OCI-LY1 (cell line): Measurements from ENCODE around the gene WDR44.
"Not testable (repeated sequence)": the region's sequence is repeated elsewhere in the genome, so short reads cannot be mapped to it uniquely, and the experiment has no call there.

Source experiments
- H2AFZ ChIP-seq: fragments of 200-600 bp; sonication (generic), shearing (Covaris generic); 2 replicates; pipeline ENCODE4 v1.6.0; 2014; ENCODE audit warnings: antibody characterized with exemption, mild to moderate bottlenecking, low read length
- H3F3A ChIP-seq: fragments of 200-600 bp; sonication (generic), shearing (Covaris generic); 2 replicates; pipeline ENCODE4 v1.6.0; 2014; ENCODE audit warnings: mild to moderate bottlenecking, antibody characterized with exemption, low read length, moderate library complexity; ENCODE audit not compliant: insufficient read depth
- H3K27ac ChIP-seq: fragments of 200-600 bp; sonication (generic); 2 replicates; pipeline ENCODE4 v1.5.1; 2014; ENCODE audit warnings: low read length, mixed run types, mild to moderate bottlenecking, low read depth; ENCODE audit not compliant: poor library complexity, severe bottlenecking
- H3K27me3 ChIP-seq: fragments of 200-600 bp; sonication (generic); 2 replicates; pipeline ENCODE4 v1.6.0; 2014; ENCODE audit warnings: antibody characterized with exemption, mild to moderate bottlenecking, low read length, moderate library complexity; ENCODE audit not compliant: insufficient read depth
- H3K36me3 ChIP-seq: fragments of 200-600 bp; sonication (generic); 2 replicates; pipeline ENCODE4 v1.6.1; 2014; ENCODE audit warnings: mild to moderate bottlenecking, antibody characterized with exemption, low read length, moderate library complexity, mixed read lengths; ENCODE audit not compliant: insufficient read depth
- H3K4me1 ChIP-seq: fragments of 200-600 bp; sonication (generic); 2 replicates; pipeline ENCODE4 v1.5.1; 2014; ENCODE audit warnings: mild to moderate bottlenecking, low read length, moderate library complexity; ENCODE audit not compliant: insufficient read depth, severe bottlenecking
- H3K4me2 ChIP-seq: fragments of 200-600 bp; sonication (generic), shearing (Covaris generic); 2 replicates; pipeline ENCODE4 v1.6.1; 2014; ENCODE audit warnings: low read length
- H3K4me3 ChIP-seq: fragments of 200-600 bp; sonication (generic); 2 replicates; pipeline ENCODE4 v1.5.1; 2014; ENCODE audit warnings: low read length, low read depth, mild to moderate bottlenecking, mixed read lengths; ENCODE audit not compliant: poor library complexity, severe bottlenecking
- H3K79me2 ChIP-seq: fragments of 200-600 bp; shearing (Covaris generic); 2 replicates; pipeline ENCODE4 v1.6.1; 2016; ENCODE audit warnings: mixed run types, low read length, mixed read lengths; ENCODE audit not compliant: insufficient read depth
- H3K9ac ChIP-seq: fragments of 200-600 bp; sonication (generic), shearing (Covaris generic); 2 replicates; pipeline ENCODE4 v1.6.1; 2014; ENCODE audit warnings: mild to moderate bottlenecking, low read length, mixed read lengths
- H3K9me2 ChIP-seq: fragments of 200-600 bp; sonication (generic), shearing (Covaris generic); 2 replicates; pipeline ENCODE4 v1.6.1; 2014; ENCODE audit warnings: low read depth, mild to moderate bottlenecking, low read length, mixed read lengths
- H3K9me3 ChIP-seq: fragments of 200-600 bp; shearing (Covaris generic); 2 replicates; pipeline ENCODE4 v1.6.1; 2014; ENCODE audit warnings: low read length, mixed read lengths
- H4K20me1 ChIP-seq: fragments of 200-600 bp; sonication (generic), shearing (Covaris generic); 2 replicates; pipeline ENCODE4 v1.6.0; 2016; ENCODE audit warnings: mild to moderate bottlenecking, low read length; ENCODE audit not compliant: insufficient read depth
- EZH2 ChIP-seq: fragments of 200-600 bp; sonication (generic), shearing (Covaris generic); IDR thresholded peaks from 2 replicates; pipeline ENCODE4 v1.8.0; 2017; ENCODE audit warnings: borderline replicate concordance, mixed run types, mild to moderate bottlenecking, antibody characterized with exemption, low read length, moderate library complexity, mixed read lengths
- TF ChIP-seq, protein P1 (sequence below): fragments of 200-600 bp; sonication (generic), shearing (Covaris generic); IDR thresholded peaks from 2 replicates; pipeline ENCODE4 v1.5.1; 2017; ENCODE audit warnings: mild to moderate bottlenecking, antibody characterized with exemption, low read length, moderate library complexity, mixed read lengths

Gene WDR44, protein sequence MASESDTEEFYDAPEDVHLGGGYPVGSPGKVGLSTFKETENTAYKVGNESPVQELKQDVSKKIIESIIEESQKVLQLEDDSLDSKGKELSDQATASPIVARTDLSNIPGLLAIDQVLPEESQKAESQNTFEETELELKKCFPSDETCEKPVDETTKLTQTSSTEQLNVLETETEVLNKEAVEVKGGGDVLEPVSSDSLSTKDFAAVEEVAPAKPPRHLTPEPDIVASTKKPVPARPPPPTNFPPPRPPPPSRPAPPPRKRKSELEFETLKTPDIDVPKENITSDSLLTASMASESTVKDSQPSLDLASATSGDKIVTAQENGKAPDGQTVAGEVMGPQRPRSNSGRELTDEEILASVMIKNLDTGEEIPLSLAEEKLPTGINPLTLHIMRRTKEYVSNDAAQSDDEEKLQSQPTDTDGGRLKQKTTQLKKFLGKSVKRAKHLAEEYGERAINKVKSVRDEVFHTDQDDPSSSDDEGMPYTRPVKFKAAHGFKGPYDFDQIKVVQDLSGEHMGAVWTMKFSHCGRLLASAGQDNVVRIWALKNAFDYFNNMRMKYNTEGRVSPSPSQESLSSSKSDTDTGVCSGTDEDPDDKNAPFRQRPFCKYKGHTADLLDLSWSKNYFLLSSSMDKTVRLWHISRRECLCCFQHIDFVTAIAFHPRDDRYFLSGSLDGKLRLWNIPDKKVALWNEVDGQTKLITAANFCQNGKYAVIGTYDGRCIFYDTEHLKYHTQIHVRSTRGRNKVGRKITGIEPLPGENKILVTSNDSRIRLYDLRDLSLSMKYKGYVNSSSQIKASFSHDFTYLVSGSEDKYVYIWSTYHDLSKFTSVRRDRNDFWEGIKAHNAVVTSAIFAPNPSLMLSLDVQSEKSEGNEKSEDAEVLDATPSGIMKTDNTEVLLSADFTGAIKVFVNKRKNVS

GRCh38 chrX:118345464-118346257, at the start of gene WDR44:
Gene WDR44, plus strand, starts transcription at chrX:118346106. Its CDS starts 398 bp downstream, at chrX:118346504.
- peak within 1 kb of the TSS; percentile 70 for H3K27ac ChIP-seq
- H3K79me2 ChIP-seq, result peaks cover 28% of the 10 kb centered on the region
- peaks cover 38% of the 10 kb centered on the region for H3K4me1 ChIP-seq
- peak within 1 kb of the TSS; percentile 86 for H3K4me2 ChIP-seq
- no peak within 1 kb of the TSS; the same call in 1 of the 2 replicates for H2AFZ ChIP-seq
- H3K9me3 ChIP-seq, result no peaks in the 10 kb centered on the region
- no peaks in the 10 kb centered on the region for H3F3A ChIP-seq
- H3K9me2 ChIP-seq, result no peaks in the 10 kb centered on the region
- no peaks in the 10 kb centered on the region for H3K36me3 ChIP-seq
- peak within 1 kb of the TSS; percentile 96 for H3K9ac ChIP-seq
- no peaks in the 10 kb centered on the region for H3K27me3 ChIP-seq
- TF ChIP-seq, protein P1, sequence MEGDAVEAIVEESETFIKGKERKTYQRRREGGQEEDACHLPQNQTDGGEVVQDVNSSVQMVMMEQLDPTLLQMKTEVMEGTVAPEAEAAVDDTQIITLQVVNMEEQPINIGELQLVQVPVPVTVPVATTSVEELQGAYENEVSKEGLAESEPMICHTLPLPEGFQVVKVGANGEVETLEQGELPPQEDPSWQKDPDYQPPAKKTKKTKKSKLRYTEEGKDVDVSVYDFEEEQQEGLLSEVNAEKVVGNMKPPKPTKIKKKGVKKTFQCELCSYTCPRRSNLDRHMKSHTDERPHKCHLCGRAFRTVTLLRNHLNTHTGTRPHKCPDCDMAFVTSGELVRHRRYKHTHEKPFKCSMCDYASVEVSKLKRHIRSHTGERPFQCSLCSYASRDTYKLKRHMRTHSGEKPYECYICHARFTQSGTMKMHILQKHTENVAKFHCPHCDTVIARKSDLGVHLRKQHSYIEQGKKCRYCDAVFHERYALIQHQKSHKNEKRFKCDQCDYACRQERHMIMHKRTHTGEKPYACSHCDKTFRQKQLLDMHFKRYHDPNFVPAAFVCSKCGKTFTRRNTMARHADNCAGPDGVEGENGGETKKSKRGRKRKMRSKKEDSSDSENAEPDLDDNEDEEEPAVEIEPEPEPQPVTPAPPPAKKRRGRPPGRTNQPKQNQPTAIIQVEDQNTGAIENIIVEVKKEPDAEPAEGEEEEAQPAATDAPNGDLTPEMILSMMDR, result no peak
- TF ChIP-seq EZH2, result no peak
- no peaks in the 10 kb centered on the region for H4K20me1 ChIP-seq
- H3K4me3 ChIP-seq, result peak within 1 kb of the TSS; percentile 96

GRCh38 chrX:118305827-118306226, 40.1 kb upstream of the WDR44 start:
- H3K9ac ChIP-seq, H4K20me1 ChIP-seq: not testable (repeated sequence)

DNA sequence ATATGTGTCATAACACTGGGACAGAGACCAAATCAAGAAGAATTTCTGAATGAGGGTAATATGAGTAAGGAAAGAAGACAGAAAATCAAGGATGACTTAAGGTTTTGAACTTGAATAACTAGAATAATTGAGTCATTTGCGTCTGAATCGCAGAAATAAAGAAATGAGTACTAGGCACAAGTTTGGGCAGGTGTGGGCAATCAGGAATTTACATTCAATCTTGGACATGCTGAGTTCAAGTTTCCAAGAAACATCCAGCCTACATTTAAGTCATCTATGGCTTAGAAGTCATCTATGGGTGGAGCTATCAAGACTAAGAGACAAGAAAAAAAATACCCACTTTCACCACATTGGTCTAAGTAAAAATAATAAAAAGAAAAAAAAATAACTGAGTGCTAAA, 30.4 kb upstream of the WDR44 start:
- H3K79me2 ChIP-seq, result no peaks in the 10 kb centered on the region
- H3K4me3 ChIP-seq, result no peak overlapping the region
- H3K4me1 ChIP-seq, result no peaks in the 10 kb centered on the region
- no peaks in the 10 kb centered on the region for H3K9me3 ChIP-seq
- no peak overlapping the region for H2AFZ ChIP-seq
- no peaks in the 10 kb centered on the region for H3F3A ChIP-seq
- H3K9me2 ChIP-seq, result no peaks in the 10 kb centered on the region
- TF ChIP-seq, protein P1, result no peak
- TF ChIP-seq EZH2, result no peak
- no peak overlapping the region for H3K9ac ChIP-seq
- H4K20me1 ChIP-seq, result no peaks in the 10 kb centered on the region
- no peaks in the 10 kb centered on the region for H3K36me3 ChIP-seq
- no peaks in the 10 kb centered on the region for H3K27me3 ChIP-seq
- no peak overlapping the region for H3K4me2 ChIP-seq
- no peak overlapping the region for H3K27ac ChIP-seq

More at GRCh38 chrX:118305827-118306226, 40.1 kb upstream of the WDR44 start:
- not testable (repeated sequence) for H3K36me3 ChIP-seq, H3K27me3 ChIP-seq, H3K79me2 ChIP-seq, H3K9me2 ChIP-seq, H3K4me1 ChIP-seq, H2AFZ ChIP-seq, H3K9me3 ChIP-seq, H3K4me2 ChIP-seq, H3F3A ChIP-seq, H3K4me3 ChIP-seq, H3K27ac ChIP-seq
